ENCODE data around the gene HEPHL1.
"Not testable (repeated sequence)": the region's sequence is repeated elsewhere in the genome, so short reads cannot be mapped to it uniquely, and the experiment has no call there.

Gene HEPHL1, protein sequence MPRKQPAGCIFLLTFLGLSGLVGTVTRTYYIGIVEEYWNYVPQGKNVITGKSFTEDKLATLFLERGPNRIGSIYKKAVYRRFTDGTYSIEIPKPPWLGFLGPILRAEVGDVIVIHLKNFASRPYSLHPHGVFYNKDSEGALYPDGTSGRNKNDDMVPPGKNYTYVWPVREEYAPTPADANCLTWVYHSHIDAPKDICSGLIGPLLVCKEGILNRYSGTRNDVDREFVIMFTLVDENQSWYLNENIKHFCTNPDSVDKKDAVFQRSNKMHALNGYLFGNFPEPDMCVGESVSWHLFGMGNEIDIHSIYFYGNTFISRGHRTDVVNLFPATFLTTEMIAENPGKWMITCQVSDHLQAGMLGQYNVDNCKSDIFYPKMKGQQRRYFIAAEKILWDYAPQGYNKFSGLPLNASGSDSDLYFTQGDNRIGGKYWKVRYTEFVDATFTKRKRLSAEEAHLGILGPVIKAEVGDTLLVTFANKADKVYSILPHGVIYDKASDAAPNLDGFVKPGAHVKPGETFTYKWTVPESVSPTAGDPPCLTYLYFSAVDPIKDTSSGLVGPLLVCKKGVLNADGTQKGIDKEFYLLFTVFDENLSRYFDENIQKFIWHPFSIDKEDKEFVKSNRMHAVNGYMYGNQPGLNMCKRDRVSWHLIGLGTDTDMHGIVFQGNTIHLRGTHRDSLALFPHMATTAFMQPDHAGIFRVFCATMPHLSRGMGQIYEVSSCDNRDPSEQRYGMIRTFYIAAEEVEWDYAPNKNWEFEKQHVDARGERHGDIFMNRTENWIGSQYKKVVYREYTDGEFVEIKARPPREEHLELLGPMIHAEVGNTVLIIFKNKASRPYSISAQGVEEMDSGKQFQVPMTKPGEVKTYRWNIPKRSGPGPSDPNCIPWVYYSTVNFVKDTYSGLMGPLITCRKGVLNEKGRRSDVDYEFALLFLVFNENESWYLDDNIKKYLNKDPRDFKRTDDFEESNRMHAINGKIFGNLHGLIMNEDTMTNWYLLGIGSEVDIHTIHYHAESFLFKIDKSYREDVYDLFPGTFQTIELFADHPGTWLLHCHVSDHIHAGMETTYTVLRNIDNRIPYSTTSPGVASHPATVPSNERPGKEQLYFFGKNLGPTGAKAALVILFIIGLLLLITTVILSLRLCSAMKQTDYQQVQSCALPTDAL

DNA sequence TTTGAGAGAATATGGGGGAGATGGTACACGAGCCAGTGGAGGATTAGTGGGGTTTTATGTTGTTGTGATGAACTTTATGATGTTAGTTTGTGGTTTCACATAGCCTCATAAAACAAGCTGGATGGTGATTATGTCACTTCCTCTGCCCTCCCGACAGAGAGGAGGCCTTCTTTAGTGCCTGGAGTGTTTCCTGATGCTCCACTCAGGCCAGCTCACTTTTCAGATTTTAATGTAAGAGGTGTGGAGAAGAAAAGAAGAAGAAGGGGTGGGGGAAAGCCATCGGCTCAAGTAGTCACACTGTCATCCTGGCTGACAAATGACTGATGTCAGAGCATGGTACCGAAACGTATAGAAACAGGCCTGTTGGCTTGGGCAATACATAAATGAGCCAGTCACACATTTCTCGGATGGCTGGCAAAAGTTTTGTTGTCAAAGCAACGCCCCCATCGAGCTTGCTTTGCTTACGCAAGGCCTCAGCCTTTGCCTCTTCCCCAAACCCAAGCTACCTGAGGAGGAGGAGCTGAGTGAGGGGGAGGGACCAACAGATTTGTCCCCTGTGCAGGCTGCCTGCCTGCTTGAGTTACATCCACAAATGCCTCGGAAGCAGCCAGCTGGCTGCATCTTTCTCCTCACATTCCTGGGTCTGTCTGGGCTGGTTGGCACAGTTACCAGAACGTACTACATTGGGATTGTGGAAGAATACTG lies at the start of gene HEPHL1:
Gene HEPHL1 (plus strand): TSS at position 578 of the 705 bp plus-strand sequence. CDS start 15 bp downstream, at position 593.
- Histone ChIP-seq H3K4me2 (ENCODE audit: low read depth, low read length) (no peak within 1 kb of the TSS), H3K4me3 (ENCODE audit: low read length) (no peak within 1 kb of the TSS), H3K9me2 (replicated peaks; ENCODE audit: insufficient read depth, low read length) (no peaks in the 10 kb centered on the region), H3K79me2 (ENCODE audit: low read length) (no peaks in the 10 kb centered on the region), H3K27me3 (replicated peaks; ENCODE audit: insufficient read depth, low read length) (no peaks in the 10 kb centered on the region), H3K9me3 (replicated peaks; ENCODE audit: insufficient read depth, low read length) (no peaks in the 10 kb centered on the region), H3K4me1 (ENCODE audit: low read length) (no peaks in the 10 kb centered on the region), H2AFZ (ENCODE audit: low read length) (no peak within 1 kb of the TSS), H3K9ac (ENCODE audit: low read length) (no peak within 1 kb of the TSS), H3K27ac (ENCODE audit: low read length) (no peak within 1 kb of the TSS), H3F3A (ENCODE audit: insufficient read depth, low read length) (no peaks in the 10 kb centered on the region), H4K20me1 (ENCODE audit: insufficient read depth, low read length) (no peaks in the 10 kb centered on the region), H3K36me3 (replicated peaks; ENCODE audit: insufficient read depth, low read length) (no peaks in the 10 kb centered on the region)
- TF ChIP-seq, protein P1, sequence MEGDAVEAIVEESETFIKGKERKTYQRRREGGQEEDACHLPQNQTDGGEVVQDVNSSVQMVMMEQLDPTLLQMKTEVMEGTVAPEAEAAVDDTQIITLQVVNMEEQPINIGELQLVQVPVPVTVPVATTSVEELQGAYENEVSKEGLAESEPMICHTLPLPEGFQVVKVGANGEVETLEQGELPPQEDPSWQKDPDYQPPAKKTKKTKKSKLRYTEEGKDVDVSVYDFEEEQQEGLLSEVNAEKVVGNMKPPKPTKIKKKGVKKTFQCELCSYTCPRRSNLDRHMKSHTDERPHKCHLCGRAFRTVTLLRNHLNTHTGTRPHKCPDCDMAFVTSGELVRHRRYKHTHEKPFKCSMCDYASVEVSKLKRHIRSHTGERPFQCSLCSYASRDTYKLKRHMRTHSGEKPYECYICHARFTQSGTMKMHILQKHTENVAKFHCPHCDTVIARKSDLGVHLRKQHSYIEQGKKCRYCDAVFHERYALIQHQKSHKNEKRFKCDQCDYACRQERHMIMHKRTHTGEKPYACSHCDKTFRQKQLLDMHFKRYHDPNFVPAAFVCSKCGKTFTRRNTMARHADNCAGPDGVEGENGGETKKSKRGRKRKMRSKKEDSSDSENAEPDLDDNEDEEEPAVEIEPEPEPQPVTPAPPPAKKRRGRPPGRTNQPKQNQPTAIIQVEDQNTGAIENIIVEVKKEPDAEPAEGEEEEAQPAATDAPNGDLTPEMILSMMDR (IDR thresholded peaks at IDR 0.05; ENCODE audit: low read length), result no peak
- TF ChIP-seq EZH2phosphoT487 (IDR thresholded peaks at IDR 0.05; ENCODE audit: low read length), result no peak
- no peak for TF ChIP-seq EZH2 (optimal IDR thresholded peaks at IDR 0.05; ENCODE audit: low read depth, low read length)
- no peak for DNase-seq

DNA sequence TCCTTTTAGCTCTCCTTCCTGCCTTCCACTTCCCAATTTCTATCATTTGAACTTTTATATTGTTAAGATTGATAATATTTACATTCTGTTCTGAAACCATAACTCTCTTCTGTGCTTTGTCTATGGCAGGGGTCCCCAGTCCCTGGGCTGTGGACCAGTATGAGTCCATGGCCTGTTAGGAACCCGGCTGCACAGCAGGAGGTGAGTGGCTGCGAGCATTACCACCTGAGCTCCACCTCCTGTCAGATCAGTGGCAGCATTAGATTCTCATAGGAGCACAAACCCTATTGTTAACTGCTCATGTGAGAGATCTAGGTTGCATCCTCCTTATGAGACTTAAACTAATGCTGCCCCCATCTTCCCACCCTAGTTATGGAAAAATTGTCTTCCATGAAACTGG lies 48.4 kb upstream of the HEPHL1 start:
- H2AFZ ChIP-seq (ENCODE audit: low read length), result no peak overlapping the region
- no peaks in the 10 kb centered on the region for H3K27me3 ChIP-seq (replicated peaks; ENCODE audit: insufficient read depth, low read length)
- H3K9me2 ChIP-seq (replicated peaks; ENCODE audit: insufficient read depth, low read length), result no peaks in the 10 kb centered on the region
- H3K27ac ChIP-seq (ENCODE audit: low read length), result no peak overlapping the region
- H3K4me1 ChIP-seq (ENCODE audit: low read length), result no peaks in the 10 kb centered on the region
- TF ChIP-seq, protein P1 (IDR thresholded peaks at IDR 0.05; ENCODE audit: low read length), result no peak
- no peak for TF ChIP-seq EZH2phosphoT487 (IDR thresholded peaks at IDR 0.05; ENCODE audit: low read length)
- TF ChIP-seq EZH2 (optimal IDR thresholded peaks at IDR 0.05; ENCODE audit: low read depth, low read length), result no peak
- no peaks in the 10 kb centered on the region for H4K20me1 ChIP-seq (ENCODE audit: insufficient read depth, low read length)
- H3K9me3 ChIP-seq (replicated peaks; ENCODE audit: insufficient read depth, low read length), result no peaks in the 10 kb centered on the region
- no peak overlapping the region for H3K4me2 ChIP-seq (ENCODE audit: low read depth, low read length)
- no peaks in the 10 kb centered on the region for H3K79me2 ChIP-seq (ENCODE audit: low read length)
- no peak overlapping the region for H3K9ac ChIP-seq (ENCODE audit: low read length)
- no peaks in the 10 kb centered on the region for H3K36me3 ChIP-seq (replicated peaks; ENCODE audit: insufficient read depth, low read length)
- H3F3A ChIP-seq (ENCODE audit: insufficient read depth, low read length), result no peaks in the 10 kb centered on the region
- H3K4me3 ChIP-seq (ENCODE audit: low read length), result no peak overlapping the region
- no peak for DNase-seq

DNA sequence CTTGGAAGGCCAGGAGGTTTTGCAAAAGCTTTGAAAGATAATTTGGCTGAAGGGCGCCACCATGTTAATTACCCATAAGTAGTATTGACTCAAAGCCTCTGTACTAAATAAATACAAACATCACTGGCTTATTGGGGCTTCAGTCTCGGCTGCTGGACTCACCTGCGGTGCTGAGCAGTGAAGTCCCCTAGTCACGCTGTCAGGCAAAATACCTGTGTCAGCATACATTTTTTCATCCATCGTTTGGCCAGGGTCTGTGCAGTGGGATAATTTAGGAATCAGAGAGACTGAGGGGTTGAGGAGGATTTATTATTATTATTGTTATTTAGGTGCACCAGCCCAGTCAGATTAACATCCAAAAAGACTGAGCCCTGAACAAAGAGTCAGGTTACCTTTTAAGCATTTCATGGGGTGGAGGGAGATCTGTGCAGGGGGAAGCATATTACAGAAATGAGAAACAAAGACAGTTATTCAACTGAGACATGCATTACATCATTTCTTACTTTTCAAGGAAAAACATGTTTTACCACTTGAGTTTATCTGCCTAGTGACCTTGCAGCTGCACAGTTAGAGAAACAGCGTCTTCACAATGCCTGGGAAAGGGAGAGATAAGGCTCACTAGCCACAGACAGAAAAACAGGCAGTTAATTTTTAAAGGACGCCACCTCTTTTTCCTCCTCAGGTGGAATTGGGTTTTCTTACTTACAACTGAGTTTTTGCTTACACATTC lies 47.7 kb upstream of the HEPHL1 start:
- H3K9me2 ChIP-seq (replicated peaks; ENCODE audit: insufficient read depth, low read length); H3K4me3 ChIP-seq (ENCODE audit: low read length); H3K4me1 ChIP-seq (ENCODE audit: low read length); H3K9me3 ChIP-seq (replicated peaks; ENCODE audit: insufficient read depth, low read length); DNase-seq; H3F3A ChIP-seq (ENCODE audit: insufficient read depth, low read length); H3K27me3 ChIP-seq (replicated peaks; ENCODE audit: insufficient read depth, low read length); H2AFZ ChIP-seq (ENCODE audit: low read length); H3K4me2 ChIP-seq (ENCODE audit: low read depth, low read length); H3K79me2 ChIP-seq (ENCODE audit: low read length); H3K27ac ChIP-seq (ENCODE audit: low read length); H3K9ac ChIP-seq (ENCODE audit: low read length); H3K36me3 ChIP-seq (replicated peaks; ENCODE audit: insufficient read depth, low read length); H4K20me1 ChIP-seq (ENCODE audit: insufficient read depth, low read length): not testable (repeated sequence)
